Stimulated activated CD8-positive, alpha-beta memory T cell treated with anti-CD3 and anti-CD28 coated beads, Interleukin-2, amount 100 ng/mL, for 1 hour (primary cell): Measurements from ENCODE around the gene LBX1.

Source experiments
- DNase-seq, 2 donors: peaks; one replicate each; pipeline ENCODE4 v3.0.0-alpha.2; 2020; ENCODE audit warnings: low read depth in 2 of 2

The LBX1 gene, protein sequence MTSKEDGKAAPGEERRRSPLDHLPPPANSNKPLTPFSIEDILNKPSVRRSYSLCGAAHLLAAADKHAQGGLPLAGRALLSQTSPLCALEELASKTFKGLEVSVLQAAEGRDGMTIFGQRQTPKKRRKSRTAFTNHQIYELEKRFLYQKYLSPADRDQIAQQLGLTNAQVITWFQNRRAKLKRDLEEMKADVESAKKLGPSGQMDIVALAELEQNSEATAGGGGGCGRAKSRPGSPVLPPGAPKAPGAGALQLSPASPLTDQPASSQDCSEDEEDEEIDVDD

GRCh38 chr10:101229266-101230182 is at the start of gene LBX1:
LBX1 (minus strand) TSS chr10:101229463; CDS start chr10:101228815, 648 bp downstream.
- DNase-seq, result no peak

- no peak for DNase-seq
Observed at GRCh38 chr10:101273741-101274140, 44.5 kb upstream of the LBX1 start.

GRCh38 chr10:101273330-101273729 is 44.1 kb upstream of the LBX1 start:
- DNase-seq, result no peak

GRCh38 chr10:101272229-101272868 is 43.1 kb upstream of the LBX1 start:
- DNase-seq, result peak; percentile 20 to 25

DNA sequence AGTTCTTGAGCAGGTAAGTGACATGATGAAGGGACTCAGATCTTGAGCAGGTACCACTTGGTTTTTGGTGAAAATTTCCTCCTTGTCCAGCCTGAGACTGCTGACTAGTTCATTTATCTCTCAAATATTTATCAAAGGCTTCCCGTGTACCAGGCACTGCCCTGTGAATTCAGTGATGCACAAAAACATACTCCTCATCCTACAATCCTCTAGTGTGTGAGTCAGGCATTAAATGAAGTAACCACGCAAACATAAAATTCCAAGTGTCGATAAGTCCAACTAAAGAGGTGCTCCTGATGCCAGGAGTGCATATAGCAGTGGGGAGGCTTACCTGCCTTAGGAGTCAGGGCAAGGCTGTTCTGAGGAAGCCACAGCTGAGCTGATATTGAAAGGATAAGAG is 41.5 kb upstream of the LBX1 start:
- no peak for DNase-seq

DNA sequence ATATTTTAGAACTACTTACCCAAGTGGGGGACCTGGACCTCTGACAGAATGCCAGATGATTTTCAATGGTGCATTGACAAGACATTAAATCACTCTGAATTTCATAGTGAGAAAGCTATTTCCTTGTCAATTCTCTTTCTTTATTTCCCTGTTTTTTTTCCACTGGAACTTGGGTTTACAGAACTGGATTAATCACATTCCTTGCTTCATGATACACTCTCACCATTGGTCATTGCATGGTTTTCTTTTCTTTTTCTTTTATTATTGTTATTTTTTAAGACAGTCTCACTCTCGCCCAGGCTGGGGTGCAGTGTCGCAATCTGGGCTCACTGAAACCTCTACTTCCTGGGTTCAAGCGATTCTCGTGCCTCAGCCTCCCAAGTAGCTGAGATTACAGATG is 38.5 kb upstream of the LBX1 start:
- no peak for DNase-seq

DNA sequence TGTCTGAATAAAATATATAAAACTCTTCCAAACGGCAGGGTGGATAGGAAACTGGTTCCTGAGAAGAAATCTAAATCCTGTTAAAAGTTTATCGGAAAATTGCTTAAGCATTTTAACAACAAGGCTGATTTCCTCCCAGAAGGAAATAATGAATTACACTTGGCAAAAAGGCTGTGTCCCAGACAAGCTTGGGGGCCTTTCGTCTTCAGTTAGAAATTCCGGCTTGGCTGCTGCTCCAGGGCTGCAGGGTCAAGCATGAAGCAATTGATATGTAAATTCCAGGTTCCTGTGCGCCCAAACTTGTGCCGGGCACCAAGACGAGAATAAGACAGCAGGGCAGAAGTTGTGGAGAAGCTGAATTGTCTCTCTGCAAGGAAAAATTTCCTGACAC is 38.0 kb upstream of the LBX1 start:
- no peak for DNase-seq

- DNase-seq, result no peak
Observed at GRCh38 chr10:101266381-101267289, 37.4 kb upstream of the LBX1 start.

DNA sequence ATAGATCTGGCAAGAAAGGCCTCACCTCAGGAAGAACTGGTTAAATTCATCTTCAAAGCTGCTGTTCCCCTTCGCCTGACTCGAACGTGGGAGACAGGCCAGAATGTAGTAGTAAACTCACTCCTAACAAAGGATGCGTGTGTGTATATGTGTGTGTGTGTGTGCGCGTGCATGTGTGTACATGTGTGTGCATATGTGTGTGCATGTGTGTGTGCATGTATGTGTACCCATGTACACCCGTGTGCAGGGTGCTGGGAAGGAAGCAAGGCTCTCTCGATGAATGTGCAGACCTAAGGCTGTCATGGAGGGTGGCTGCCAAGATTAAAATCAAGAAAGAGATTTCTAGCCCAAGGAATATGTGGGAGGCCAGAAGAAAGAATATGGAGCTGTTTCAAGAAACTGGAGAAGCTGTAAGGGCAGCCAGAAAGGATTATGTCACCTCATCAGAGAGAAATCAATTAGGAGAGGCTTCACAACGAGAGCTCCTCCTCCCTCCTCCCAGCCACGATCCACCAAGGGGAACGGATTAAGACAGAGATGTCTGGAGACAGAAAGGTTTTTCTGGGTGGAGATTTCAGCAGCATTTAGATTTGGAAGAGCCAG is 34.0 kb upstream of the LBX1 start:
- DNase-seq, result no peak

GRCh38 chr10:101262147-101262546 is 32.9 kb upstream of the LBX1 start:
- no peak for DNase-seq

DNA sequence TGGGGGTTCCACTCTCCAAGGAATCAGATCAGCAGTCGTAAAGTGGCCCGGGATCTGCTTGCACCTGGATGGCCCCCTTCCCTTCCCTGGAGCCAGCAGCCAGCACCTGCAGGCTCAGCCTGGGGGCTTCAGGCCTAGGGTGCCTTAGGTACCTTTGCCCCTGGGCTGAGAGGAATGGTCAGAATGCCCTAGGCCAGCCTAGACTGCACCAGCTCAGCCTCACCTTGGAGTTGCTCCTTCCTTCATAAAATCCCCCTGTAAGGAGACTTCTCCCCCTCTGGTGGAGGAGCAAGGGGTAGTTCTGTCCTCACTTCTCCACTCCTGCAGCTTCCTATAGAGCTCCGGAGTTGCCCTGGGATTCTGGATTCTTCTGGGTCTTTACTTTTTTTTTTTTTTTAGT is 32.4 kb upstream of the LBX1 start:
- no peak for DNase-seq

- DNase-seq, result no peak
Observed at GRCh38 chr10:101260764-101261481, 31.7 kb upstream of the LBX1 start.

DNA sequence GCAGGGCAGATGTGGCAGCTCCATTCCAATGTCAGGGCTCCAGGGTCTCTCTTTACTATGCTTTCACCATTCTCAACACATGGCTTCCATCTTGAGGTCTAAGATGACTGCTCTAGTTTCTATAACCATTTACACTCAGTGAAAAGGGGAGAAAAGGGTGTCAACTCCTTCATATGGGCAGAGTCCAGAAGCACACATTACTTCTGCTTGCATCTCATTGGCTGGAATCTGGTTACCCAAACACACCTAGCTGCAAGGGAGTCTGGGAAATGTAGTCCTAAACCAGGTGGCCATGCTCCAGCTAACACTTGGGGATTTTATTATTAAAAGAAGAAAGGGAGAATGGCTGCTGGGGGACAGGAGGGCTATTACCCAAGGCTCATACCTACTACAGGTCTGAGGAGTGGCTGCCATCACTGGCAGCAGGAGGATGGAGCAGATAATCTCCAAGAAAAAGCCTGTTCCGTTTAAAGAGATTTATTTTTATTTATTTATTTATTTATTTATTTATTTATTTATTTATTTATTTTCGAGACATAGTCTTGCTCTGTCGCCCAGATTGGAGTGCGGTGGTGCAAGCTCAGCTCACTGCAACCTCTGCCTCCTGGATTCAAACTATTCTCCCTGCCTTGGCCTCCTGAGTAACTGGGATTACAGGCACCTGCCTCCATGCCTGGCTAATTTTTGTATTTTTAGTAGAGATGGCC is 29.1 kb upstream of the LBX1 start:
- no peak for DNase-seq

- no peak for DNase-seq
Observed at GRCh38 chr10:101257491-101257890, 28.2 kb upstream of the LBX1 start.

DNA sequence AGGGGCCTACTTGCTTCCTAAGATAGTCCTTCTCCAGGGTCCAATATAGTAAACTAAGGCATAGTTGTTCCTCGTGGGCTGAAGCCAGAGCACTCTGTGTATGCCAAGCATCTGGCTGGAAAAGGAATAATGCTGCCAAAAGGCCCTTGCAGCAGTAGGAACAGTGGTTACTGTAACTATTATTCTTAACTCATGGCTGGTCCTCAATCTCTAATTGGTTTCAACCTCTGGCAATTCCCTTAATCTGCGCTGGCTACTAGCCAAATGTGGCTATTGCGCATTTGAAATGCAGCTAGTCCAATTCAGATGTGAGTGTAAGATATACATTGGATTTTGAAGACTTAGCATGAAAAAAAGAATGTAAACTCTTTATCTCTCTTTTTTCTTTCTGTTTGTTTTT is 27.8 kb upstream of the LBX1 start:
- no peak for DNase-seq

- no peak for DNase-seq
Observed at GRCh38 chr10:101256387-101256786, 27.1 kb upstream of the LBX1 start.

GRCh38 chr10:101250136-101250535 is 20.9 kb upstream of the LBX1 start:
- DNase-seq, result no peak

- DNase-seq, result no peak
Observed at GRCh38 chr10:101249171-101249581, 19.9 kb upstream of the LBX1 start.

- no peak for DNase-seq
Observed at GRCh38 chr10:101246639-101247038, 17.4 kb upstream of the LBX1 start.
